Suprapubic skin (tissue), 4 donors: ENCODE data around the gene LSM3.

ENCODE experiments used
- POLR2A ChIP-seq, 2 donors: fragments of 450-650 bp; IDR thresholded peaks; one replicate each; pipeline ENCODE4 v1.6.1; 2017; ENCODE audit warnings: antibody characterized with exemption in 2 of 2, mild to moderate bottlenecking in 2 of 2, moderate library complexity in 2 of 2
- POLR2AphosphoS5 ChIP-seq, 3 donors: sonication (generic); formaldehyde crosslinking; IDR thresholded peaks; one replicate each; pipeline ENCODE4 v1.6.1; 2017; ENCODE audit warnings: antibody characterized with exemption in 3 of 3
- TF ChIP-seq, protein P1 (sequence below), 2 donors: fragments of 200-600 bp in 1 of 2; fragments of 450-650 bp in 1 of 2; sonication (generic) in 1 of 2; IDR thresholded peaks; one replicate each; pipeline ENCODE4 v1.5.1; 2016 to 2019; ENCODE audit warnings: antibody characterized with exemption in 2 of 2, mild to moderate bottlenecking in 1 of 2, moderate library complexity in 1 of 2

DNA sequence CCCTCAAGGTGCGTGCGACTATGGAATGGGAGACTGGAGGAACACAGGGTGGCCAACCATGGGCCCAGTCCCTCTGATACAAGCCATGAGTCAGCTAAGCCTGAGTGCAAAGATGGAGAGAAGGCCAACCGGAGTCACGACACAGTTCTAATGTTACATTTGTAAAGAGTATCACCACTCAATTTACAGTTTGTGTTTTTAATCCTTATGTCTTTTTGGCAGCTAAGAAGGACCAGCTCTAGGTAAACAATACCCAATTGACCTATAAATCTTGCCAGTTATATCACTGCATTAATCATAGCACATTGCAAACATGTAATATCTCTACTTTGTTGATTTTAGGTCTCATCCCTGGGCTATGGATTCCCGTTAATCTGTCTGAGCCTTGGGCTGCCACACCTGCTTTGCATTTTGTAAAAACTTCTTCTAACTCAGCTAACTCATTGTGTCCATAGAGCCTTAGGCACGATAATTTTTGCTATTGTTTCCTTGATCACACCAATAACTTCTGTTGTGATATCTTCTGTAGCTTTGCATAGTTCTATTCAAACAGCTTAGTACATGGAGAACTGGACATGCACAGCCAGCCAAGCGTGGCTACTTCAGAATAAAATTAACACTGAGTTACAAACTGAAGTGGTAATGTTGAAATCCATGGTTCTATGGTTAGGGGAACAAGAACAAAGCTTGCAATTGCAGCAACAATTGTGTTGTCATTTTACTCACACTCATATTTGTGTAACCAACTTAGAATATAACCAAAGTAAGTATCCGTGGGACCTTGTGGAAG, 50.3 kb downstream of the LSM3 start:
- TF ChIP-seq POLR2A (IDR thresholded peaks at IDR 0.05) (no peak), POLR2AphosphoS5 (IDR thresholded peaks at IDR 0.05) (no peak)
- TF ChIP-seq, protein P1, sequence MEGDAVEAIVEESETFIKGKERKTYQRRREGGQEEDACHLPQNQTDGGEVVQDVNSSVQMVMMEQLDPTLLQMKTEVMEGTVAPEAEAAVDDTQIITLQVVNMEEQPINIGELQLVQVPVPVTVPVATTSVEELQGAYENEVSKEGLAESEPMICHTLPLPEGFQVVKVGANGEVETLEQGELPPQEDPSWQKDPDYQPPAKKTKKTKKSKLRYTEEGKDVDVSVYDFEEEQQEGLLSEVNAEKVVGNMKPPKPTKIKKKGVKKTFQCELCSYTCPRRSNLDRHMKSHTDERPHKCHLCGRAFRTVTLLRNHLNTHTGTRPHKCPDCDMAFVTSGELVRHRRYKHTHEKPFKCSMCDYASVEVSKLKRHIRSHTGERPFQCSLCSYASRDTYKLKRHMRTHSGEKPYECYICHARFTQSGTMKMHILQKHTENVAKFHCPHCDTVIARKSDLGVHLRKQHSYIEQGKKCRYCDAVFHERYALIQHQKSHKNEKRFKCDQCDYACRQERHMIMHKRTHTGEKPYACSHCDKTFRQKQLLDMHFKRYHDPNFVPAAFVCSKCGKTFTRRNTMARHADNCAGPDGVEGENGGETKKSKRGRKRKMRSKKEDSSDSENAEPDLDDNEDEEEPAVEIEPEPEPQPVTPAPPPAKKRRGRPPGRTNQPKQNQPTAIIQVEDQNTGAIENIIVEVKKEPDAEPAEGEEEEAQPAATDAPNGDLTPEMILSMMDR (IDR thresholded peaks at IDR 0.05): no peak
